Fibroblast of skin of left quadriceps (primary cell): Measurements from ENCODE around the gene EPHA7.

Source experiments
- DNase-seq, 2 experiments: peaks; one replicate each; pipeline ENCODE4 v3.0.0-alpha.2; 2013; ENCODE audit warnings: low read depth in 2 of 2

EPHA7 gene

DNA sequence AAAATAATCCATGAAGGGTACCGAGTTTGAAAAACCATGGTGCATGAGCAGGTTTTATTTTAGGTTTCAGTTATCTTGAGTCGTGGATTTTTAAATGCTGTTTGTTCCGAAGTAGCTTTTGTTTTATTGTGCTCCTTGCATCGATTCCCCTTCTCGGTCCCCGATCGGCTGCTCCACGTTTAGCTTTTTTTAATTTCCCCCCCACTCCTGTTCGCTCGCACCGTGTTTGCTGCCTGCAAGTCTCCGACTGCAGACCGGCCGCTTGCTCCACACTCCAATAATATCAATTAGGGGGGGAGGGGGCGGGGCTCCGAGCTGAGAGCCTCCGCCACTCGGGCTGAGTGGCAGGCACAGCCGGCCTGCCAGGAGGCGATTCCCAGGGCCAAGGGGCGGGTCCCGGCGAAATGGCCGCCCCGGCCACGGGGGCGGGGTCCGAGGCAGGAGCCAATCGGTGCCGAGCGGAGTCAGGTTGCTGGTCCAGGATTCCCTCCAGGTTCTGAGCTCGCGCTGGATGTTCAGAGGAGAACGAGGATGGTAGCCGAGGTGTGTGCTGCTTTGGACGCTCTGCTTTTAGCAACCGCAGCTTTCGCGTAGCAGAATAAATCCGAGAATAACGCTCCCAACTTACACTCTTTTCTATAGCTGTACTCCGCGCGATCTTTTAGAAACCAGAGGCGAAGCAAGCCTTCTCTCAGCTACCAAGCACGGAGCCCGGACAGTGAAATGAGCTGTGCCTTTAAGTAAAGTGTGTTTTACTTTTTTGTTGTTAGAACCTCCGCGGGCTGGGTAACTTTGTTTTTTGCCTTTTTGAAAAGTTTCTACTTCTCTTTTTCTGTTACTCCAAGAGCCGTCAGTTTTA lies at the start of gene EPHA7:
Gene EPHA7 (minus strand): TSS at position 256 of the 859 bp plus-strand sequence. CDS start 218 bp downstream, at position 38.
- peak; percentile 84 to 87 for DNase-seq

DNA sequence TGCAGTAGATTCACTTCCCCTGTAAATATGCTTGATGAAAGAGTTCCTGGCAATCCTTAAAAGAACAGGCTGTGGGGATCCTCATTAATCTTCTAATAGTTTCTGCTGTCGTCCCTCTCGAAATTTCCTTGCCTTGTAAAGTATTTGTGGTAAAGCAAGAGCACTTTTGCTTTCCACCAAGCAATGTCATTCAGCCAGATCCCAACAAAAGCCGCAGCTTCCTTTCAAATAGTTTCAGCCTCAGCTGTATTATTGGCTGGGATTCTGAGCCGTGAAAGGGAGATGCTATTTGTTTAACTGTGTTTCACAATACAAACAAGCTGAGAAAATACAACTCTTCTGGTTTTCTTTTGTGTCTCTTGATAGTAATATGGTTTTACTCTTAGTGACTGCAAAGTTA lies 48.9 kb upstream of the EPHA7 start:
- peak in 1 of 2 experiments; percentile 4 for DNase-seq

DNA sequence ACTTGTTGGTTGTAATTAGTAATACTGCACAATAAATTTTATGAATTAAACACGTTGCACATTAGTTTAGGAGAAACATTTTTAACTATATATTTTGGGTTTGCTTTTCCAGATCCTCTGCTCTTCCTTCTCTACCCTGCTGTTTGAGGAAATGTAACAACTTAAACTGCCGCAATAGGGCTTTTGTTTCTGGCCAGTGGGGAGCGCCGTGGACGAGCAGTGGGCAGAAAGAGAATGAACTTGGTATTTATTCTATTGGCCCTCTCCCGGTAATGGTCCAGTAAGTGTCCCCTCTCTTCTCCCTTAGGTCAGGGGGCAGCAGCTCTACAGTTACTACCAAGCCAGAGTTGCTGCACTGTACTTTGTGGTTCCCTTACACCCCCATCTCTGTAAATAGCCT lies 35.2 kb upstream of the EPHA7 start:
- no peak for DNase-seq

DNA sequence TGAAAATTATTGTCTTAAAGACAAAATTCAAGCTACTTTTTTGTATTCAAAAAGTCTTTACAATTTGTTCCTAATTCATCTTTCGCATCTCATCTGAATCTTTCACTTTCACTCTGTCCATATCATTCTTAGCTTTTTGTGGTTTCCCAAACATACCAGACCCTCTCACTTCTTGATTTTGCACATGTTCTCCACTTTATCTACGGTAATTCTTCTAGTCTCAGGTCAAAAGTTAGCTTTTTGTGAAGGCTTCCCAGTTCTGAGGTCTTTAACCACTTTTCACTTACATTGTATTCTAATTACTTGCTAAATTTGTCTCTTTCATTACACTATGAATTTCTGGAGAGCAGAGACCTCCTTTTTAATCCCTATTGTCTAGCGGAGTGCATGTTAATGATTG lies 34.6 kb upstream of the EPHA7 start:
- no peak for DNase-seq

DNA sequence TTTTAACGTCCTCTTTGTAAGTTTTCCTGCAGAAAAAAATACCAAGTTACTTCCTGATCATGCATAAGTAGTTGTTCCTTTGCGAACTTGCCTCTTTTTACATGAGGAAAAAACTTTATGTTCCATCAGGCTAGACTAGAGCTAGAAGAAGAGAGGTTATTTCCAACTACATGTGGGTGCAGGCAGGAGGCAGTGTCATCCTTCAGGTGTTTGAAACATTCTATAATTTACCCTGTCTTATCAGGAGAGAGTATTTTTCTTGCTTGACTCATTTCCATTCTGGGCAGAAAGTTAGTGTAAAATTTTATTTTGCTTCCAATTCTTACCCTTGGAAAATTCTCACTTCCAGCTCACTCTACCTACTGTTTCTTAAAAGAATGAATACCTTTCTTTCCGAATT lies 28.5 kb upstream of the EPHA7 start:
- DNase-seq = no peak

DNA sequence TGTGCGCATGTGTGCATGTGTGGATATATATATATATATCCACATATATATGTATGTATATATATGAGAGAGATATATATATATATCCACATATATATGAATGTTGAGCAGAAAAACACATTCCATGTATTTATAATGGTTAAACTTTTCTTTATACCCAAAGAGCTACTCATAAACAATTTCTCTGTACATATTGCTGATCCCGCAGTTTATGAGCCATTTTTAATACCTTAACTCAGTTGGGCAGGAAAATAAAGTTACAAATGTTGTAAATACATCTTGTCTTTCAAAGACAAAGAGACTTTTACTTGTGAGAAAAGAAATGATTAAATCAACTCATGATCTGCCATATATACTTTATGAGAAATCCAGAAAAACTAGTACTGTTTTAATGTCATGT lies 18.1 kb upstream of the EPHA7 start:
- DNase-seq = no peak

DNA sequence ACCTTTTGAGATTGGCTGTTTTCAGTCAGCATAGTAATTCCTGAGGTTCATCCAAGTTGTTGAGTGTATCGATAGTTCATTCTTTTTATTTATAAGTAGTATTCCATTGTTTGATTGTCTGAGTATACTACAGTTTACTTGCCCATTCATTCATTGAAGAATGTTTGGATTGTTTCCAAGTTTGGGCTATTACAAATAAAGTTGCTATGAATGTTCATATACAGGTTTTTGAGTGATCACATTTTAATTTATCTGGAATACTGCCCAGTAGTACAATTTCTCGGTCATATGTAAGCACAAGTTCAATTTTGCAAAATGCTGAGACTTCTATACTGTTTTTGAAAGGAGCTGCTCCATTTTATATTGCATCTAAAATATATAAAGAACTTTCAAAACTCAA lies 14.2 kb upstream of the EPHA7 start:
- DNase-seq = no peak

DNA sequence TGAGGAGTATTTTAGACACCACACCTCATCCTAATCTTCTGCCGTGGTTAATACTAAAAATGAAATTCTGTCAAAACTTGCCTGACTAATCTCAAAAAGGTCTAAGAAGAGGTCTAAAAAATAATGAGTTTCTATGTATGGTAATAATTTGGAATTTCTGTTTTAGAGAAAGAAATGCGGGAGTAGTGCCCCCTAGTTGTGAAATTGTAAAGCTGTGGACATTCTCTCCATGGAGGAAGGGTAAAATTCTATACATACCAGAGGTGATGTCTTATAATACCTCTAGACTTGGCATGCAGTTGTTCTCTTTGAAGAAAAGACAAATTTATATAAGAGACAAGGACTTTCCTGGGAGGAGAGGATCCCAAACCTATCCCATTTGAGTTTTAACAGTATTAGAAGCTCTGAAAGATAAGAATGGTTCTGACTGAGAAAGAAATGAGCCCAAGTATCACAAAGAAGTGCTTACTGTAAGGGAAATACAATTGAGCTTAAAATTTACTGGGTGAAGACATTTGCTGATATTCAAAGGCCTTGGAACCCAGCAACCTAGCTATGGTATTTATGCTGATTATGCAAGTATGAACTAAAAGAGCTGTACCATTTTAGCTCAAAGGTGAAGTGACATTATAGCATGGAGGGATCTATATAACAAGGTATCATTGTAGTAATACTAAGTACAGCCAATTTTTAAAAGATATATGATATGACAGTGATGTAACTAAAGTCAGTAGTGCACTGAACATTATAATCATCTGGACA lies 5.1 kb upstream of the EPHA7 start:
- DNase-seq = no peak

DNA sequence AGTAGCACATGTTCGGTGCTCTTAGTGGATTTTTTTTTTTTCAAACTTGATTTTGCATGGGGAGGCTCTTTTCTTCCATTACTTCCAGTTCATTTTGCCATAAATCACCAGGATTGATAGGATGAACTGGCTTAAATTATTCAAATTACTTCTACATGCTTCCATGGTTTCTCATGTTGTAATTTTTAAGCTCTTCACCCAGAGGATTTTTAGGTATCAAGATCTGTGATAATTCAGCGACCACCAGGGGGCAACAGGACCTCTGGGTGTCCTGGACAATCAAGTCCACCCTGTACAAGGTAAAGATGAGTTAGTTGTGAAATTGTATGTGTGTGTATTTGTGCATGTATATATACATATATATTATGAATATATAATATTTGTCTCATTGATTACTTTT lies 4.2 kb upstream of the EPHA7 start:
- no peak for DNase-seq

DNA sequence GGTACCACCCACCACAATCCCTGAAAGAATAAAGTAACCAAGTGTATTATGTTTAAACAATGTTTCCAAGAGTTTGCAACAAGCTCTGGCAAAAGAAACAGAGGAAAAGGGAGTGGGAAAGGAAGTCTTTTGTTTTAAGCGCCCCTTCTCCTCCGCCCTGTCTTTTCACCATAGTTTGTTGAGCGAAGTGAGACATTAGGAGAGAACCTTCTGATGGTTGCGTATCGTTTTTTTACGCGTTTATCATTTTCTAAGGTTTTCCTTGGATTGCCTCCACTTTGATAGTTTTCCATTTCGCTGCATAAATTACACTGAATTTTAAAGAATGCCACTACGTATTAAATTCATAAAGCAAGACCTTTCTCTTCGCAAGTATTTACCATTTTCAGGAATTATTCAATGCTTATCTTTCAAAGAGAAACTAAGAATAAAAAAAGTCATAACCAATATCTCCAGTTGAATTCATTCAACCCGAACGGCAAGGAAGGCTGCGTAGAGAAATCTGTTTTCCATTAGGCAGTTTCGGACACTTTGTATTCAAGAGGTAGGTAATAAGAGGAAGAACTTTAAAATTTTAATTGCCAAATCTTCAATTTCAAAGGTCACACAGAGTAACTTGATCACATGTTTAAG lies 920 bp upstream of the EPHA7 start:
- DNase-seq = no peak

DNA sequence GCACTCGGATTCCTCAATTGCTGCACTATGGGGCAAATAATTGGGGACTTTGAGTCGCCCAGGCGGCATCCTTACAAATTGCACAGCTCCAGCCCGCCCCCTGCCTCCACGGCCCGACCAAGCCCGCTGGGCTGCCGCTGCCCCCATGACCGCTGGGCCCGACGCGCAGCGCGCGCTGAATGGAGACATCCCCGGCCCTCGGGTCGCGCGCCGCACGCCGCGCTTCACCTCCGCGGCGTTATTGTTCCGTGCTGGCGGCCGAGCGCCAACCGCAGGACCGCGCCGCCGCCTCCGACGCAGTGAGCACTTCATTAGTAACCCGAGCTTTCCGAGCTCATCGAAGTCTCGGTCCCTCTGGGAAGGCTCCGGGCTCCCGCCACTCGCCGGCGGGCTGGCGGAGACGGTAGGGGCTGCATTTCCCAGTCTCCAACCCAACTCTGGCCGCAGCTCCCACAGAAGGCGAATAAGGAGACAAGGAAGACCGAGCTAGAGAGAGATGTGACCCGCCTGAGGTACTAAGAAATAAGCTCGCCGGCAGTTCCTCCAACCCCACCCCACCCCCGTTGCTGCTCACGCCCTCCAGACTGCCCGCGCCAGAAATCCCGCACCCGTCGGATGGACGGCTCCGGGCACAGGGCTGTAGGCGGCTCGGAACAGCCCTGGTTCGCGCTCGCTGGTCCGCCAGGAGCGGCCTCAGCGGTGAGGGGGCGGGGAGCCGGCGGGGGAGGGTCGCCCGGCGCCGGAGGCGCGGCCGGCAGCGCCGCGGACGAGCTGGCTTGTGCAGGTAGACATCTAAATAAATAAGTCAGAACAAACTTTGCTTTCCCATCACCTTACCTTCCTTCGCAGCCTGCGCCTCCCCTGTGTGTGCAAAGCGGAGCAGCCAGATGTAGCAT lies 703 bp downstream of the EPHA7 start:
- no peak for DNase-seq

DNA sequence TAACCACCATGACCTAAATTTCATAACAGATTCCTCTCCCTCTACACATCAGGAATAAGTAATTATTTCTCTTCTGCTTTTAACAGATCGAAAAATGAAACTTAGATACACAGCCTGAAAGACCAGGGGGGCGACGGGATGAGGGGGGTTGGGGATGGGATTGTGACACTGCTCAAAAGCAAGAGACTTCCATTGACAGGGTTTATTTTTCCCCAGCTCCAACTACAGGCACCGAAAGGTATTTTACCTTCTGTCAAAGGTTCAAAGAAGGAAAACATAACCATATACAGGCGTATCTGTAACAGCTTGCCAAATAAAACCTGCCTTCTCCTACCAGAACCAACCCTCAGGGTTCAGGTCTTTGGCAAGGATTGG lies 1.3 kb downstream of the EPHA7 start:
- DNase-seq = no peak

DNA sequence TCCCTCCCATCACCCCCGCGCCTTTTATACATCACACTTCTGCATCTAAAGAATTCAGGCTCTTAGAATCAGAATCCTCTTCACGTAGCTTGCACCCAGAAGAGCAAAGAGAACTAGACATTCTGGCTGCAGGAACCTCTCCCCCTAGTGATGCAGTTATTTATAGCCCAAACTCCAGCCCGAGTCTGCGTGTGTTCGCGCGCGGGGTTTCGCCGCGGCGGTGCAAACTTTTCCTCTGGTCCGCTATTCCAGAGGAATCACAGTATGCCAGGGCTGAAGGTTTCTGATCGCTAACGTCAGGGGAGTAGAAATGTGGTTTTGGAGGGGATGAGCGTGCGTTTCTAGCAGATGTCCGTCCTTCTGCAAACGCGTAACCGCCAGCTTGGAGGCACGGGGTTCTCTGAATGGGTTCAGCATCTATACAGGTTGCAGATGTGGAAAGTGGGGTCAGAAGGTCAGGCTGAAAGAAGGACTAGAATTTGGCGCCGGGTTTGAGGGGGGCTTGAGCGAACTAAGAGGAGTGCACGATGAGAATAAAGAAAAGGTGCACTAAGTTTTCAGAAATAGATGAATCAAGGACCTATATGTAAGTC lies 1.8 kb downstream of the EPHA7 start:
- DNase-seq = no peak

DNA sequence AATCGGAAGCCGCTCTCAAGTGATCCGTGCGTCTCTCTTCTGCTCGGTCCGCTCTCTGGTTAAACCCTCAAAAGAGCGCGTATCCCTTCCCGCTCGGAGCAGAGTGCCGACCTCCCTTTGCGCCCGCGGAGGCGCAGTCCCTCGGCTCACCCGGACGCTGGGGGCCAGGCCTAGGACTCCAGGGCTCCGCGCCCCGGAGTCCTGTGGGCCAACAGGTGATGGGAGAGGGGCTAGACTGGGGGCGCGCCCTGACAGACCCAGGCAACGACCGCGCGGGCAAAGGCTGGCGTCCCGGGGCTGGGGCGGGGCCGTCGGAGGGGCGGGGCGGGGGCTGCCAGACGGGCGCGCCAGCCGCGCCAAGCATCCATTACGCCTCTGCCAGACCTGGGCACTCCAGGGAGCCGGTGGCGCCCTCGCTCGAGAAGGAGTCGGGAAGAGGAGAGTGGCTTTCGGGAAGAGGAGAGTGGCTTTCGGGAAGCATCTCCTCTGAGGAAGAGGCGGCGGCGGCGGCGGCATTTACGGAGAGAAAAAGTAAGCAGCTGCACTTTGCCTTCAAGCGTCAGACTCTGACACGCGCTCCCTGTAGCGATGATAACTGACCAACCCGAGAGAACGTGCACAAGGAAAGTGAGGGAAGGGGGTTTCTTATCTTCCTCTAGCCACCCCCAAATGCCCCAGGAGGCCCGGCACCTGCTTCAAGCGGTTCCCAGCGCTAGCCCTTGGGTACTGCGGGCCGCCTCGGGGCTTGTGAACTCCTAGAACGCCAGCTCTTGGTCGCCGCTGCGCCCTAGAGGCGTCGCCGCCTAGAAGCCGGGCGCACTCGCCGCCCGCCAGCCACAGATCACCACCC lies 2.6 kb downstream of the EPHA7 start:
- no peak for DNase-seq

DNA sequence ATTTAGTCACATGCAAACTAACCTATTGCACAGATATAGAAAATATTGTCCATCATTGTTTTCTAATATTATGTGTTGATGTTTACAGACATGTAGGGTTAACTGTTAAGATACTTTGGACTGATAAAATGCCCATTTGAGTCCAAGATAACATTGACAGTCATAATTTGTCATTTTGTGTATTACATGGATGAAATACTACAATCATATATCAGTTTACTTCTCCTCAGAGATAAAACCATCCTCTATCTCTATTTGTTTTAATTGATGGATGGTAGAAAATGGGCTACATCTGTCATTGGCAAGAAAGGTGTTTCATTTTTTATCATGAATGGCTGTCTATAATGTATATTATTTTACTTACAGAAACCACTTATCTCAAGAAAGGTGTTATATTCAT lies 6.2 kb downstream of the EPHA7 start:
- DNase-seq = no peak

DNA sequence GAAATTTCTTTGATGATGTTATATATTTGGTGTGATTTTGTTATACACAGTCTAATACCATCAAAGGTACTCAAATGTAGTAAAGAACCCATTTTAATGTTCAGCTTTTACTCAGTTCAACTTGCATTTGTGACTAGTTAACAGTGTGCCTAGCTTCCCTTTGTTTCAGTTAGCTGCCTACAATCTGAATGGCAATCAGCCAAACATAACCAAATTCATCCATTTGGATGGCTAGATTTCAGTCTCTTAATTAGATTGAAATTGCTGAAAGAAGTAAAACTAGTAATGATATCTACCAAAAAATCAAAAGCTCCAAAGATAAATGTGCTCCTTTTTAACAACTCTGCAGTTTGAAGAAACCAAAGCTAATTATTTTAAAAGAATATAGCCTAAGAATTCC lies 6.9 kb downstream of the EPHA7 start:
- DNase-seq = no peak

DNA sequence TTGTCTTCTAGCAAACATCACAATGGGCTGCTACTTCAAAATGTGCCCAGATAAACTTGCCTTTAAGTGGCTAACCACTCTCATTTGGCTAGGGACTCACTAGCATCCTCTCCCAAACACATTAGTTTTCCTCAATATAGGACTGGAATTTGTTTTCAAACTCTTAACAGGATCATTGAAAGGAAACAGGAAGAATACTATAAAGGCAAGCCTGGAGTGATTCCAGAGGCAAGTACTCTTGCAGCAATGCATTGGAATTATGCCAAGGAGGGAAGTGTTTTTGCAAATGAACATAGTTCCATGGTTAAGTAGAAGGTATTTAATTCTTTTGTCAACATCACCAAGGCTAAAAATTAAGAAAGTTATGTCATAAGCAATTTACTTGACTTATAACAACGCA lies 12.2 kb downstream of the EPHA7 start:
- no peak for DNase-seq

DNA sequence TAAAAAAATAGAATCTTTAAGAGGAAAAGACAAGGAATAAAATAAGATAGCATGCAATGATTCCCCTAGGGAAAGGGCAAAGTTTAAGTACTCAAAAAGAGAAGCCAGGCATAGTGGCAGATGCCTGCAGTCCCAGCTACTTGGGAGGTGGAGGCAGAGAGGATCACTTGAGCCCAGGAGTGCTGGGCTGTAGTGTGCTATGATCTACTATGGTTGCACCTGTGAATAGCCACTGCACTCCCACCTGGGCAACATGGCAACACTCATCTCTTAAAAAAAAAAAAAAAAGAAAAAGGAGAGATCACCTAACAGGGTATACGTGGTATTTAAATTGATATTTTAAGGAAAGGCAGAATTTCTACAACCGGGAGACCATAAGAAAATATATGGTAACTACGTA lies 16.0 kb downstream of the EPHA7 start:
- no peak for DNase-seq

DNA sequence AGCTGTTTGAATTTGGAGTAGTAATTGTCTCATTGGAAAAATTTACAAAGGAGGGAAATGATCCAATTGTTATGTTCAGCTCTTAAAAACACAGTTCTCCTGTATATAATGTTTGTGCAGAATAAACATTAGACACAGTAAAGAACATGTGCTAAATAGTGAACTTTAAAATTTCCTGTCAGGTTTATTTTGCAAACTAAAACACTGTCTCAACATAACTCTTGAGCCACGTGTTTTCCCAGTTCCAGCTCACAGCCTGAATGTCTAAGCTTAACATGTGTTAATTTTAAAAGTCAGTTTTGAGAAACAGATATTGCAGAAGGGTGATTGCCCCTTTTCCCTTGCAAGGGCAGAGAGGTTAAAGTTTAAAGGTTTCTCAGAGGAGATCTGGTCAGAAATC lies 20.6 kb downstream of the EPHA7 start:
- no peak for DNase-seq

DNA sequence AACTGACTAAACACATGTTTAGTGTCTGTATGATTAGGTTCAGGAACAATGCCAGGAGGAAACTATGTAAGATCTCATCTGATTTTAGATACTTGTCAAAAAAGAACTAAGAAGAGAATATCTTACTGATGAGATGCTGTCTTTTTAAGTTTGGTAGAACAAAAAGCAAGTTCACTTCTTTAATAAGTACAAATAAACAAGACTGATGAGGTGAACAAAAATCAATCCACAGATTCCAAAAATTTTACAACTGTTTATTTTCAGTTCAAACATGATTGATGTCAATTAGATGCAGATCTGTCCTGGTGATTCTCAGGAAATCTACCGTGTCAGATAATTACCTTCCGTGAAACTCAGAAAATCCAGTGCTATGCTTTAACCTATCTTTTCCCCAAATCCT lies 24.9 kb downstream of the EPHA7 start:
- no peak for DNase-seq
